HepG2 (cell line): Measurements from ENCODE around the gene DACT2. TPM values are rescaled to one million over a fixed set of nuclear protein-coding genes. Genes with fewer than 3 reads are reported as not detected.

Experiments
- ESRRA ChIP-seq: sonication (generic); formaldehyde crosslinking; IDR thresholded peaks from 2 replicates; pipeline ENCODE4 v1.5.1; 2020; ENCODE audit warnings: mild to moderate bottlenecking, low read depth, missing genetic modification reagents
- FUBP1 ChIP-seq: sonication (generic); formaldehyde crosslinking; IDR thresholded peaks from 2 replicates; pipeline ENCODE4 v1.5.1; 2020; ENCODE audit warnings: missing genetic modification reagents, mild to moderate bottlenecking, borderline replicate concordance
- HOXA3 ChIP-seq: sonication (generic); formaldehyde crosslinking; IDR thresholded peaks from 2 replicates; pipeline ENCODE4 v1.5.0; 2020; ENCODE audit warnings: missing genetic modification reagents
- KMT2A ChIP-seq: sonication (generic); formaldehyde crosslinking; IDR thresholded peaks from 2 replicates; pipeline ENCODE4 v1.4.0; 2020; ENCODE audit warnings: missing genetic modification reagents
- KMT2B ChIP-seq: IDR thresholded peaks from 2 replicates; pipeline ENCODE4 v1.6.1; 2016; ENCODE audit warnings: missing genetic modification reagents, missing compliant biosample characterization
- MAFK ChIP-seq, 2 experiments: IDR thresholded peaks in 1 of 2; conservative IDR thresholded peaks in 1 of 2; 2 replicates each; pipeline ENCODE4 v1.6.1; 2011; ENCODE audit warnings: improper control_type of control experiment in 2 of 2, low read length in 2 of 2
- NFATC3 ChIP-seq: sonication (generic); formaldehyde crosslinking; IDR thresholded peaks from 2 replicates; pipeline ENCODE4 v1.5.1; 2020; ENCODE audit warnings: mild to moderate bottlenecking, missing genetic modification reagents
- NR2F6 ChIP-seq, 2 experiments: IDR thresholded peaks; 2 replicates each; pipeline ENCODE4 v1.6.1; 2016; ENCODE audit warnings: antibody characterized with exemption in 1 of 2, mild to moderate bottlenecking in 1 of 2
- PHF8 ChIP-seq: sonication (generic); formaldehyde crosslinking; IDR thresholded peaks from 2 replicates; pipeline ENCODE4 v1.5.0; 2020; ENCODE audit warnings: missing genetic modification reagents
- PRPF4 ChIP-seq: fragments of 200-400 bp; formaldehyde crosslinking; IDR thresholded peaks from 2 replicates; pipeline ENCODE4 v1.6.1; 2016; ENCODE audit warnings: low read length, low read depth; ENCODE audit not compliant: poor library complexity, severe bottlenecking
- RARG ChIP-seq: sonication (generic); formaldehyde crosslinking; IDR thresholded peaks from 2 replicates; pipeline ENCODE4 v1.4.0; 2020; ENCODE audit warnings: low read depth, mild to moderate bottlenecking, missing genetic modification reagents
- RORA ChIP-seq: sonication (generic); formaldehyde crosslinking; IDR thresholded peaks from 2 replicates; pipeline ENCODE4 v1.5.0; 2020; ENCODE audit warnings: mild to moderate bottlenecking, missing genetic modification reagents, moderate library complexity
- RXRA ChIP-seq: sonication (generic); formaldehyde crosslinking; IDR thresholded peaks from 2 replicates; pipeline ENCODE4 v1.5.1; 2020; ENCODE audit warnings: missing genetic modification reagents
- SMAD3 ChIP-seq: sonication (generic); formaldehyde crosslinking; IDR thresholded peaks from 2 replicates; pipeline ENCODE4 v1.4.0; 2020; ENCODE audit warnings: missing genetic modification reagents
- SOX13 ChIP-seq, 3 experiments: fragments of 450-650 bp in 1 of 3; sonication (generic) in 1 of 3; formaldehyde crosslinking in 1 of 3; IDR thresholded peaks in 2 of 3; conservative IDR thresholded peaks in 1 of 3; 2 replicates each; pipeline versions ENCODE4 v1.5.0 to v1.6.1; 2016 to 2020; ENCODE audit warnings: antibody characterized with exemption in 1 of 3, mild to moderate bottlenecking in 1 of 3, missing compliant biosample characterization in 1 of 3, missing genetic modification reagents in 1 of 3, moderate library complexity in 1 of 3
- SRF ChIP-seq: IDR thresholded peaks from 2 replicates; pipeline ENCODE4 v1.6.1; 2011; ENCODE audit warnings: mild to moderate bottlenecking, low read depth, low read length, moderate library complexity
- TBP ChIP-seq: sonication (generic); formaldehyde crosslinking; IDR thresholded peaks from 2 replicates; pipeline ENCODE4 v1.5.0; 2020; ENCODE audit warnings: missing genetic modification reagents
- TERF1 ChIP-seq: sonication (generic); formaldehyde crosslinking; IDR thresholded peaks from 2 replicates; pipeline ENCODE4 v1.8.0; 2022; ENCODE audit warnings: mild to moderate bottlenecking, missing genetic modification reagents, moderate library complexity
- TMF1 ChIP-seq: sonication (generic); formaldehyde crosslinking; IDR thresholded peaks from 2 replicates; pipeline ENCODE4 v1.8.1; 2022; ENCODE audit warnings: low read depth, missing genetic modification reagents
- ZBTB42 ChIP-seq: sonication (generic); formaldehyde crosslinking; IDR thresholded peaks from 2 replicates; pipeline ENCODE4 v1.5.0; 2020; ENCODE audit warnings: mild to moderate bottlenecking, missing genetic modification reagents
- ZFP36L2 ChIP-seq: sonication (generic); formaldehyde crosslinking; IDR thresholded peaks from 2 replicates; pipeline ENCODE4 v1.4.0; 2020; ENCODE audit warnings: missing genetic modification reagents
- ZFY ChIP-seq: sonication (generic); formaldehyde crosslinking; IDR thresholded peaks from 2 replicates; pipeline ENCODE4 v1.4.0; 2020; ENCODE audit warnings: missing genetic modification reagents
- ZMAT5 ChIP-seq: sonication (generic); formaldehyde crosslinking; IDR thresholded peaks from 2 replicates; pipeline ENCODE4 v1.5.0; 2020; ENCODE audit warnings: mild to moderate bottlenecking, low read depth, missing genetic modification reagents, borderline replicate concordance
- ZMYM3 ChIP-seq: sonication (generic); formaldehyde crosslinking; IDR thresholded peaks from 2 replicates; pipeline ENCODE4 v1.5.1; 2020; ENCODE audit warnings: mild to moderate bottlenecking, missing genetic modification reagents
- ZNF224 ChIP-seq: sonication (generic); formaldehyde crosslinking; IDR thresholded peaks from 2 replicates; pipeline ENCODE4 v1.5.0; 2020; ENCODE audit warnings: mild to moderate bottlenecking, missing genetic modification reagents
- ZNF550 ChIP-seq: sonication (generic); formaldehyde crosslinking; IDR thresholded peaks from 2 replicates; pipeline ENCODE4 v1.4.0; 2020; ENCODE audit warnings: mild to moderate bottlenecking, missing genetic modification reagents, borderline replicate concordance
- ZNF605 ChIP-seq: sonication (generic); formaldehyde crosslinking; IDR thresholded peaks from 2 replicates; pipeline ENCODE4 v1.8.0; 2022; ENCODE audit warnings: mild to moderate bottlenecking, missing genetic modification reagents
- polyA plus RNA-seq, 8 experiments: library from polyadenylated mRNA; depleted of rRNA in 3 of 8; stranded (reverse) in 7 of 8; unstranded in 1 of 8; fragments of >200 nt; fragmentation: Illumina TruSeq in 4 of 8; extraction: Trizol in 4 of 8; gene quantifications; 2 replicates each; pipeline versions ENCODE4 v1.2.1 to v1.2.3, GENCODE V29; 2011 to 2016; ENCODE audit warnings: low read depth in 4 of 8, missing spikeins in 1 of 8, mixed read lengths in 1 of 8; ENCODE audit not compliant: insufficient read depth in 1 of 8
- total RNA-seq, 5 experiments: library from RNA; depleted of rRNA; stranded (reverse); fragments of >200 nt; fragmentation: Illumina TruSeq; extraction: Trizol; gene quantifications; 2 replicates each; pipeline ENCODE4 v1.2.3, GENCODE V29; 2016; ENCODE audit warnings: low read depth in 1 of 5

DACT2 gene
- total and polyA plus RNA-seq, 2 of the 13 experiments (the other 11 are each of a cell fraction or from before 2014, with no cell fraction given): 0.15 TPM; not detected in 1

- TF ChIP-seq TERF1 (CRISPR knock-in tag): no peak
- TF ChIP-seq SOX13 (IDR thresholded peaks at IDR 0.05): peak; percentile 96
- TF ChIP-seq SOX13 (CRISPR knock-in tag; conservative IDR thresholded peaks at IDR 0.05 in 1 of 2, IDR thresholded peaks at IDR 0.05 in 1 of 2): peak in 1 of 2 experiments; percentile 100; a peak in 2 of 4 replicates
- TF ChIP-seq ZNF605 (CRISPR knock-in tag): peak; percentile 58
- peak; percentile 91 for TF ChIP-seq ESRRA (CRISPR knock-in tag)
- no peak for TF ChIP-seq ZNF550 (CRISPR knock-in tag)
- no peak for TF ChIP-seq SRF
- peak; percentile 20; the same call in 1 of the 2 replicates for TF ChIP-seq ZFY (CRISPR knock-in tag)
- peak; percentile 61; the same call in 1 of the 2 replicates for TF ChIP-seq ZMYM3 (CRISPR knock-in tag)
- TF ChIP-seq ZBTB42 (CRISPR knock-in tag): no peak
- peak; percentile 77; the same call in 1 of the 2 replicates for TF ChIP-seq SMAD3 (CRISPR knock-in tag)
- peak; percentile 43 to 53; a peak in 2 of 4 replicates for TF ChIP-seq MAFK (conservative IDR thresholded peaks at IDR 0.05 in 1 of 2, IDR thresholded peaks at IDR 0.05 in 1 of 2; ENCODE audit: low read length in 2 of 2)
- TF ChIP-seq PRPF4: no peak
- TF ChIP-seq FUBP1: no peak
- peak; percentile 32; the same call in 1 of the 2 replicates for TF ChIP-seq KMT2A
- no peak for TF ChIP-seq ZNF224 (CRISPR knock-in tag)
- no peak for TF ChIP-seq RARG (CRISPR knock-in tag)
- TF ChIP-seq RXRA (CRISPR knock-in tag): peak; percentile 89; the same call in 1 of the 2 replicates
- TF ChIP-seq ZFP36L2 (CRISPR knock-in tag): no peak
- no peak for TF ChIP-seq RORA
- TF ChIP-seq TMF1: no peak
- peak; percentile 76 for TF ChIP-seq HOXA3 (CRISPR knock-in tag)
- no peak for TF ChIP-seq TBP
- TF ChIP-seq NFATC3 (CRISPR knock-in tag): no peak
- TF ChIP-seq NR2F6 (IDR thresholded peaks at IDR 0.05): peak; percentile 90
- peak; percentile 95 for TF ChIP-seq NR2F6 (CRISPR knock-in tag; IDR thresholded peaks at IDR 0.05)
- TF ChIP-seq KMT2B (CRISPR knock-in tag): peak; percentile 51; the same call in 1 of the 2 replicates
- TF ChIP-seq ZMAT5: no peak
- peak; percentile 35; the same call in 1 of the 2 replicates for TF ChIP-seq PHF8
These were observed 7.0 kb upstream of the DACT2 start (continued) for GRCh38 chr6:168326294-168327261.
